Stomach (tissue), 9 donors: Measurements from ENCODE around the gene SH3GL2. TPM values are rescaled to one million over a fixed set of nuclear protein-coding genes. Genes with fewer than 3 reads are reported as not detected.

Experiments used
- DNase-seq, 2 donors: peaks; one replicate each; pipeline versions ENCODE4 v3.0.0 to v3.0.0-alpha.2; 2013 to 2019
- H3K27ac ChIP-seq, 5 donors: fragments of 200-600 bp in 4 of 5; sonication (generic) in 4 of 5; one replicate each; pipeline ENCODE4 v1.5.1; 2013 to 2019; ENCODE audit warnings: mild to moderate bottlenecking in 1 of 5, moderate library complexity in 1 of 5
- H3K27me3 ChIP-seq, 3 donors: fragments of 200-600 bp; sonication (generic); one replicate each; pipeline ENCODE4 v1.5.1; 2017 to 2019; ENCODE audit warnings: mixed run types in 1 of 3
- H3K36me3 ChIP-seq, 4 donors: fragments of 200-600 bp; sonication (generic); 1 replicate in 3 of 4; 2 replicates in 1 of 4; pipeline ENCODE4 v1.5.1; 2016 to 2019
- H3K4me1 ChIP-seq, 4 donors: fragments of 200-600 bp; sonication (generic); one replicate each; pipeline ENCODE4 v1.5.1; 2016 to 2019
- H3K4me3 ChIP-seq, 4 donors: fragments of 200-600 bp; sonication (generic) in 3 of 4; one replicate each; pipeline ENCODE4 v1.5.1; 2016 to 2019; ENCODE audit warnings: mild to moderate bottlenecking in 1 of 4
- H3K9me3 ChIP-seq, 4 donors: fragments of 200-600 bp; sonication (generic); one replicate each; pipeline ENCODE4 v1.5.1; 2016 to 2019
- EP300 ChIP-seq: sonication (generic); formaldehyde crosslinking; IDR thresholded peaks from one replicate; pipeline ENCODE4 v1.6.1; 2017; ENCODE audit warnings: antibody characterized with exemption
- POLR2A ChIP-seq, 4 donors: fragments of 450-650 bp; IDR thresholded peaks; one replicate each; pipeline ENCODE4 v1.6.1; 2016; ENCODE audit warnings: antibody characterized with exemption in 4 of 4, control low read depth in 2 of 4, mild to moderate bottlenecking in 1 of 4, moderate library complexity in 1 of 4
- POLR2AphosphoS5 ChIP-seq, 3 donors: sonication (generic); formaldehyde crosslinking; IDR thresholded peaks; one replicate each; pipeline ENCODE4 v1.6.1; 2016; ENCODE audit warnings: antibody characterized with exemption in 3 of 3
- WGBS, 5 donors: extraction: QIAGEN DNeasy Blood & Tissue Kit in 3 of 5; methylation state at CpG; one replicate each; pipeline versions ENCODE4 v1.1.5 to v1.1.7; 2013 to 2018; 5-methylcytosine and 5-hydroxymethylcytosine counted together
- intact Hi-C: fragments of 100-400 bp; cut with DNase I; formaldehyde crosslinking; loops from one replicate; pipeline ENCODE4 v1.15.1; 2023; ENCODE audit warnings: low total_unique reads
- polyA plus RNA-seq, 3 donors: library from polyadenylated mRNA; stranded (reverse); fragments of 200-250 nt; gene quantifications; one replicate each; pipeline ENCODE4 v1.2.3, GENCODE V29; 2013
- total RNA-seq, 5 donors: library from RNA; depleted of rRNA; stranded (reverse); fragments of >200 nt; gene quantifications; one replicate each; pipeline versions ENCODE4 v1.1.0 to v1.2.3, GENCODE V29; 2014 to 2016
- TF ChIP-seq, protein P1 (sequence below), 7 experiments: fragments of 450-650 bp in 4 of 7; fragments of 200-600 bp in 3 of 7; sonication (generic) in 3 of 7; IDR thresholded peaks; one replicate each; pipeline ENCODE4 v1.5.1; 2016 to 2019; ENCODE audit warnings: antibody characterized with exemption in 7 of 7, control low read depth in 2 of 7, mild to moderate bottlenecking in 1 of 7
- donor health status: healthy with polysubstance abuse.
- donor health status: Bipolar disorder and iron deficiency.
- donor health status: healthy.

SH3GL2 gene
- total and polyA plus RNA-seq, 8 donors: 0.89 to 17.5 (median 7.7) TPM; not detected in 1

DNA sequence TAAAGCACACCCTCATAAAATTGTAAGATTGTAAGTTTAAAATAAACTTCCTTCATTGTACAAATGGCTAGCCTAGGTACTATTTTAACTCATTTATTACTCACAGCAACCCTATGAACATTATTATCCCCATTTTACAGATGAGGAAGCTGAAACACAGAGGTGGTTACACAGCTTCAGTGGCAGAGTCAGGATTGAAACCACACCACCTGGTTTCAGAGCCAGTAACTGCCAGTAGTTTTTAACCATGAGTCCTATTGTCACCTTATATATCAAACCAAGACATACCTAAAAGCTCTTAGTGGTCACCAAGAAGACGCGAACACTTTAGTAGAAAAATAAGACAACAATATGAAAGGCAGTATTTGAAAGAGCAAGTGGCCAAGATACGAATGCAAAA is 16.1 kb downstream of the SH3GL2 start:
- TF ChIP-seq POLR2A (IDR thresholded peaks at IDR 0.05) (no peak), EP300 (no peak), POLR2AphosphoS5 (IDR thresholded peaks at IDR 0.05) (no peak)
- TF ChIP-seq, protein P1, sequence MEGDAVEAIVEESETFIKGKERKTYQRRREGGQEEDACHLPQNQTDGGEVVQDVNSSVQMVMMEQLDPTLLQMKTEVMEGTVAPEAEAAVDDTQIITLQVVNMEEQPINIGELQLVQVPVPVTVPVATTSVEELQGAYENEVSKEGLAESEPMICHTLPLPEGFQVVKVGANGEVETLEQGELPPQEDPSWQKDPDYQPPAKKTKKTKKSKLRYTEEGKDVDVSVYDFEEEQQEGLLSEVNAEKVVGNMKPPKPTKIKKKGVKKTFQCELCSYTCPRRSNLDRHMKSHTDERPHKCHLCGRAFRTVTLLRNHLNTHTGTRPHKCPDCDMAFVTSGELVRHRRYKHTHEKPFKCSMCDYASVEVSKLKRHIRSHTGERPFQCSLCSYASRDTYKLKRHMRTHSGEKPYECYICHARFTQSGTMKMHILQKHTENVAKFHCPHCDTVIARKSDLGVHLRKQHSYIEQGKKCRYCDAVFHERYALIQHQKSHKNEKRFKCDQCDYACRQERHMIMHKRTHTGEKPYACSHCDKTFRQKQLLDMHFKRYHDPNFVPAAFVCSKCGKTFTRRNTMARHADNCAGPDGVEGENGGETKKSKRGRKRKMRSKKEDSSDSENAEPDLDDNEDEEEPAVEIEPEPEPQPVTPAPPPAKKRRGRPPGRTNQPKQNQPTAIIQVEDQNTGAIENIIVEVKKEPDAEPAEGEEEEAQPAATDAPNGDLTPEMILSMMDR (IDR thresholded peaks at IDR 0.05): no peak
- intact Hi-C loops: no loop called here
- WGBS, 5 donors: 86 to 90% (median 87%) methylated on average over 3 of the region's 3 CpGs
- Histone ChIP-seq H3K27ac (no peak overlapping the region), H3K36me3 (no peaks in the 10 kb centered on the region), H3K4me3 (no peak overlapping the region), H3K27me3 (no peaks in the 10 kb centered on the region), H3K4me1 (no peaks in the 10 kb centered on the region), H3K9me3 (no peaks in the 10 kb centered on the region)
- no peak for DNase-seq

DNA sequence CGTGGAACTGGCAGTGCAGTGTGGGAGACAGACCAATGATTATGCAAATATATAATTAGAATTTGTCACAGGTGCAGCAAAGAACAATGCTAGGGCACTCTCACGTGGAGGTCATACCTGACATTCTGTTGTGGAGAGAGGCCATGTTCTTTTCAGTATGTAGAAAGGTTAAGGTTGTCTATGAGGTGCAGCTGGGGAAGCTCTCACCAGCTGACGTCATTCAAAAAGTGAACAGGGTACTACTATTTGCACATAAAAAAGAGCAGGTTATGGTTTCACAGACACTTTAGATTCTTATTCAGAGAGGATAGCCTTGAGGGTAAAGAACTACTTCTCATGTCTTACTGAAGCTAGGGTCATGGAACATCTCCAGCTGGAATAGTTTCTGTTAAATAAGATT is 19.1 kb downstream of the SH3GL2 start:
- TF ChIP-seq POLR2A (IDR thresholded peaks at IDR 0.05): no peak
- 71 to 88% (median 80%) methylated on average over 3 of the region's 3 CpGs for WGBS, 5 donors
- Histone ChIP-seq H3K27me3 (no peaks in the 10 kb centered on the region), H3K9me3 (no peaks in the 10 kb centered on the region), H3K4me1 (no peaks in the 10 kb centered on the region), H3K36me3 (no peaks in the 10 kb centered on the region), H3K4me3 (no peak overlapping the region), H3K27ac (no peak overlapping the region)
- intact Hi-C loops: no loop called here
- no peak for DNase-seq

DNA sequence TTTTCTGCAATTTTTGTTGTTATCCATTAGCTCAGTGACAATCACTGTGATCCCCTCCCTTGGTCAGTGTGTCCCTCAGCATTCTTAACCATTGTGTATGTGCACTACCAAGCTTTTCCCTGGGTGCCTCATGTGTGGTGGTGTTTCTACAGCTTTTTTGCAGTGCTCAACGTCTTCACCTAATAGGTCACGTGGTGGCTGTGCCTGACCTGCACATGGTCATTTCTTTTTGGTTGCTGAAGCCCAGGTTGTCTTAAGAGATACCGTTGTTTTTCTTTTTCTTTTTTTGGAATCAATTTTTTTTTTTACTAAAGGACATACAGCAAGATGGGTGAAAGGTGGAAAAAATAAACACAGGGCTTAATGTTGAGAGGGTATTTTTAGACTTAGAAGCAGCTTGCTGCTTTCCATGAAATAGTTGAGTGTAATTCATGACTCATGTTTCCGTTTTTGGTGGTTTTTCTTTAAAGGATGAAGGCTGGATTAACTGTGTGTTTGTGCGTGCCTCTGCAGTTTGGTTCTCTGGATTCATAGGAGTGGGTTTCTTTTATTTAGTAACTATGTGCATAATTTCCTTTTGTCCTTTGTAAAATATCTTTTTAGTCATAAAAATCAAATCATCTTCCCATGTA is 22.2 kb downstream of the SH3GL2 start:
- Histone ChIP-seq H3K27me3 (no peaks in the 10 kb centered on the region), H3K4me3 (no peak overlapping the region), H3K36me3 (no peaks in the 10 kb centered on the region), H3K27ac (no peak overlapping the region), H3K4me1 (no peaks in the 10 kb centered on the region), H3K9me3 (no peaks in the 10 kb centered on the region)
- WGBS, 5 donors: 52 to 66% (median 62%) methylated on average over 5 of the region's 5 CpGs
- TF ChIP-seq, protein P1 (IDR thresholded peaks at IDR 0.05): no peak
- TF ChIP-seq POLR2AphosphoS5 (IDR thresholded peaks at IDR 0.05) (no peak), EP300 (no peak), POLR2A (IDR thresholded peaks at IDR 0.05) (no peak)
- intact Hi-C loops: no loop called here
- no peak for DNase-seq

DNA sequence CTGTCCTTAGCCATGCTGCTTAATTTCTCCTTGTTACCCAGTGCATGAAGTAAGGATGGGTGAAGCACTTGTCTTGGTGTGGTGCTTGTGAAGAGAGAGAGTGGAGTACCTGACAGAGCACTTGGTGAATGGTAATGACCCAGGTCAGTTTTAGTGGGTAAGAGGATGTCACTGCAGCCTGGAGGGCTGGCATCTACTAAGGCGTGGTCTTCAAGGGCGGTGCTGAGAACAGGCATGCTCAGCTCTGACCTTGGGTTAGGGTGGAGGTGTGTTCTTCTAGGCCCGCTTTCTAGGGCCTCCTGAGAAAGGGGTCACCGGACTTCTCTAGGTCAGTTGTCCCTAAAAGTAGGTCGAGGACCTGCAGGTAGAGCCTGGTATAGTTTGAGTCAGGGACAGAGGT is 25.7 kb downstream of the SH3GL2 start:
- H3K27me3 ChIP-seq: no peaks in the 10 kb centered on the region
- WGBS, 5 donors: 82 to 91% (median 89%) methylated on average over 5 of the region's 5 CpGs
- no peaks in the 10 kb centered on the region for H3K9me3 ChIP-seq
- TF ChIP-seq EP300 (no peak), POLR2A (IDR thresholded peaks at IDR 0.05) (no peak), POLR2AphosphoS5 (IDR thresholded peaks at IDR 0.05) (no peak)
- TF ChIP-seq, protein P1 (IDR thresholded peaks at IDR 0.05): no peak
- no peaks in the 10 kb centered on the region for H3K36me3 ChIP-seq
- intact Hi-C loops: no loop called here
- no peak overlapping the region for H3K4me3 ChIP-seq
- DNase-seq: no peak
- H3K4me1 ChIP-seq: no peaks in the 10 kb centered on the region
- no peak overlapping the region for H3K27ac ChIP-seq

DNA sequence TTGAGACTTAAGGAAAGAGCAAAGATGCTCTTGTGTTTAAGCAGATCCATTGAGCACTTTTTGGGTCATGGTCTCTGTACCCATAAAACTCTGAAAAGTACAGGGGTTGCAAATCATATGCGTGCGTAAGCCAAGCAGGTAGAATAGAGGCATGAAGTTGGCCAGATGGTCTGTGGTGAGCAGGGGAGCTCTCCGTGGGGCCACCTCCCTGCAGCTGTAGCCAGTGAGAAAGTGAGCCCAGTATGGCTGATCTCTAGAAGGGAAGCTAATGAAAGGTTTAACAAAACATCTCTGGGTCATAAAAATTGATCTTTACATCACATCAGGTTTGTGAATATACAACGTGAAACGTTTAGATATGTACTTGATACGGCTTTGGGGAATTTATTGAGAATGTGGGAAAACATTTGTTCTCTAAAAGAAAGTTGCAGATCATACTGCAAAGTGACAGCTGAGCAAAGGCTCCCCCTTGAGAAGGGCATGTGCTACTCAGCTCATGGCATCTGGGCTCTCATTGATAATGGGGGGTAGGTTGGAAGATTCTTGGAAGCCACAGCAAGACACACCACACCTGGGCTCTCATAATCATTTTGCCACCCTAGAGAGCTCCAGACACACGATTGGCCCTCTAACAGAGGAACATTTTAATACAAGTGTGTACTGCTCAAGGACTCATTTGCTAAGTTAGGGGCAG is 30.6 kb downstream of the SH3GL2 start:
- Histone ChIP-seq H3K27ac (no peak overlapping the region), H3K9me3 (no peaks in the 10 kb centered on the region), H3K36me3 (no peaks in the 10 kb centered on the region), H3K4me3 (no peak overlapping the region), H3K4me1 (no peaks in the 10 kb centered on the region), H3K27me3 (no peaks in the 10 kb centered on the region)
- intact Hi-C loops: no loop called here
- DNase-seq: no peak
- TF ChIP-seq POLR2A (IDR thresholded peaks at IDR 0.05) (no peak), EP300 (no peak), POLR2AphosphoS5 (IDR thresholded peaks at IDR 0.05) (no peak)
- TF ChIP-seq, protein P1 (IDR thresholded peaks at IDR 0.05): no peak
- WGBS, 5 donors: 73 to 80% (median 77%) methylated on average over 7 of the region's 7 CpGs
